GM19025 (cell line): ENCODE measurements around the gene PAN2.
"Not testable (repeated sequence)": the region's sequence is repeated elsewhere in the genome, so short reads cannot be mapped to it uniquely, and the experiment has no call there.

ENCODE experiments used
- ATAC-seq: cut with Tn5 transposase; IDR thresholded peaks from one replicate; pipeline ENCODE4 v1.9.1; 2021; ENCODE audit warnings: mild to moderate bottlenecking, low read depth, moderate library complexity; ENCODE audit not compliant: unreplicated experiment

PAN2 gene

DNA sequence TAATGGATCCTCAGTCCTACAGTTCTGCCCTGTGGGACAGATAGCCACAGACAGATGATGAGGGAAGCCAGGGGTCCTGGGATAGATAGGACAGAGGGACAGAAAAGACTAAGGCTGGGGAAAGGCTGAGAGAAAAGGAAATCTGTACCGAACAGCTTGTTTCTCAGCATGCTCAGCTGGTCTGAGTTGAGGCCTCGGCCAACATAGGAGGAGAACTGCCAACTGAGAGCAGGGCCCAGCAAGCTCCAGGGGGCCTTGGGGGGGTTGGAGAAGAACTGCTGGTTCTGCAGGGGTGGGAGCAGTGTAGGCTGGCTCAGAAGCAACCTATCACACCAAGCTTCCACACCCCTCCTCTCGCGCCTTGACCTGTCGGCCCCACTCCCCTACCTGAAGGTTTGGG, 15.0 kb upstream of the PAN2 start:
- ATAC-seq, result no peak

- not testable (repeated sequence) for ATAC-seq
Observed at GRCh38 chr12:56347255-56347654, 13.5 kb upstream of the PAN2 start.

DNA sequence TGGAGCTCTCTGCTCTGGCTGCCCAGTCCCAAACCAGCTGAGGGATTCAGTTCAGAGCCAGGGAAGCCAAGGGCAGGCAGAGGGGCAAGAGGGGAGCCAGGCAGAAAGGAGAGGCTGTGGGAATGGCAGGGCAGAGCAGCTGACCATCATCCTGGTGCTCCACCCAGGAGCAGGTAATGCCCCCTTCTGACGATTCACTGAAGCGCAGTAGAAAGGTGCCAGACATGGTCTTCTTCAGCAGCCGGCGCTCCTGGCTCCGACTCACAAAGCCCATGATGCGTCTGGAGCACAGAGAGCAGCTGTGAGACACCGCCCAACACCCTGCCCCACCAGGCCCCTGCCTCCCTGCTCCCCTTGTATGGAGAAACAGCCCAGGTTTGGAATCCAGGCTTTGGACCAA, 12.9 kb upstream of the PAN2 start:
- ATAC-seq, result no peak

DNA sequence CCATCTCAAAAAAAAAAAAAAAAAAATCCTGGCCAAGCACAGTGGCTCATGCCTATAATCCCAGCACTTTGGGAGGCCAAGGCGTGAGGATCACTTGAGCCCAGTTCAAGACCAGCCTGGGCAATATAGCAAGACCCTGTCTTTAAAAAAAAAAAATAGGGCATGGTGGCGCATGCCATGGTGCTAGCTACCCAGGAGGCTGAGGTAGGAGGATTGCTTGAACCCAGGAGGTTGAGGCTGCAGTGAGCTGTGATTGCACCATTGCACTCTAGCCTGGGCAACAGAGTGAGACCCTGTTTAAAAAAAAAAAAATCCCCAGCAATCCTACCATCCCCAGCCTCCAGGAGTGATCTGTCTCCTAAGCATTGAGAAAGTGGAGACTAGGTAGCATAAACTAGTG, 8.5 kb upstream of the PAN2 start:
- not testable (repeated sequence) for ATAC-seq

DNA sequence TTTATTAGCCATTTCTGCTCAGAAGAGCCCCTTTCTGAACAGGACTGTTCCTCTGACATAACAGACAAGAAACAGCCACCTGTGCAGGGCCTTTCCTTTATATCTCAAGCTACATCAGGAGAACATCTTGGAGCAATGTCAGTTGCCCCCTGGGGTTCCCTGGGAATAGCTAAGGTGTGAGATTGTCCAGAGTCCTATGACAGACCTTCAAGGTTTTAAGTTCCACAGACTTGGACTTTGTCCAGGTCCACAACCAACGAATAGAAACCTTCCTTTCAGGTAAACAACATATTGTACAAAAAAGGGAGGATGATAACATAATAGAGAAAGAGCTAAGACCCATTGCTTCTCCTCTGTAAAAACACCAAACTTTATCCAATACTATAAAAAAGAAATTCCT, 7.8 kb upstream of the PAN2 start:
- no peak for ATAC-seq

DNA sequence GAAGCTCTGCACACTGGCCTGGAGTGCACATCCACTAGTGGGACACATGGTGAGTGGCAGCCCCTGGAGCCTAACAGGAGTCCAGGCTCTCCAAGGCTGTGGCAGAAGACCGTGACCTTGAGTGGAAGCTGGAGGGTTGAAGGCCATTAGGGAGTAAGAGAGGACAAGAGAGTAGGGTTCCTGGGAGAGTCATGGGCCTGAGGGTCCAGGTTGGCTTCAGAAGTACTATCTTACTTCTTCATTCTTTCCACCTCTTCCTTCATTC, 5.3 kb upstream of the PAN2 start:
- no peak for ATAC-seq

GRCh38 chr12:56338308-56339157, 4.7 kb upstream of the PAN2 start, which contains the start of gene IL23A:
TSS of gene IL23A (plus strand) at chr12:56338884. CDS start at chr12:56339045, 161 bp downstream.
- ATAC-seq, result no peak

DNA sequence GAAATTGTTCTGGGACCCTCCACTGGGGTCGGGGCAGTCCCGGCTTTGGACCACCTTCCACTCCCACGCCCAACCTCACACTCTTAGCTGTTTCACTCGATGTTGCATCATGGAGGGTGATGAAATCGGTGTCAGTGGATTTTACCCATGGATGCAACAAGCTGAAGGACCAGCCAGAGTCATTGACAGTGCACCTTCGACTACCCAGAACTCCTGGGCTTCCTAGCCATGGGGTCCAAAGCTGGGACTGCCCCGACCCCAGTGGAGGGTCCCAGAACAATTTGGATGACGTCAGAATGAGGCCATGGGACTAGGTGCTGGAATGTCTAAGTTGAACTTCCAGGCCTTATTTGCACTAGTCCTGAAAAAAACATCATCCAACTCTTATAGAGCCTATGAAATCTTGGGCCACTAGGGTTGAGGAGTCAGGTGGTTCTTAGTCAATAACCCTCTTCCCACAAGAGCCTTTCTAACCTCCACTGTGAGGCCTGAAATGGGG, 4.0 kb upstream of the PAN2 start:
- no peak for ATAC-seq

- ATAC-seq, result no peak
Observed at GRCh38 chr12:56336361-56337167, 2.8 kb upstream of the PAN2 start.

GRCh38 chr12:56335527-56335926, 1.7 kb upstream of the PAN2 start:
- not testable (repeated sequence) for ATAC-seq

- no peak for ATAC-seq
Observed at GRCh38 chr12:56334490-56334793, 642 bp upstream of the PAN2 start.

GRCh38 chr12:56333197-56333678, 562 bp downstream of the PAN2 start:
- ATAC-seq, result no peak

GRCh38 chr12:56332512-56333196, 1.1 kb downstream of the PAN2 start:
- ATAC-seq, result no peak

GRCh38 chr12:56330936-56331490, 2.8 kb downstream of the PAN2 start:
- no peak for ATAC-seq

DNA sequence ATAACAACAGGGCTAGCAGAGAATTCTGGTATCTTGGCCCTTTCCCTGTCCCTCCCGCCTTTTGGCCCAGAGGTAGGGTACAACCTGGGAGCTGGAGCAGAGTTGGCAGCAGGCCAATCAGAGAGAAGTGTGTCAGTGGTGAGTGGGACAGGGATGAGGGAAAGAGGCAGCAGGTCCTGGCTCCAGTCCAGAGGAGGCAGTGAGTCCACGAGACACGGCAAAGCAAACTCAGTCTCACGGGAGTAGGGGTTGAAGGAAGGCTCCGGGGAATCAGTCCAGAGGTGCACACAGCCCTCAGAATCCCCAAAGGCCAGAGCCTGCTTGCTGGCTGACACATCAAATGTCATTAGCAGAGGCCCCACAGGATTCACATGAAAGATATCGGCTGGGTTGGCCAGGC, 7.3 kb downstream of the PAN2 start:
- ATAC-seq, result no peak

DNA sequence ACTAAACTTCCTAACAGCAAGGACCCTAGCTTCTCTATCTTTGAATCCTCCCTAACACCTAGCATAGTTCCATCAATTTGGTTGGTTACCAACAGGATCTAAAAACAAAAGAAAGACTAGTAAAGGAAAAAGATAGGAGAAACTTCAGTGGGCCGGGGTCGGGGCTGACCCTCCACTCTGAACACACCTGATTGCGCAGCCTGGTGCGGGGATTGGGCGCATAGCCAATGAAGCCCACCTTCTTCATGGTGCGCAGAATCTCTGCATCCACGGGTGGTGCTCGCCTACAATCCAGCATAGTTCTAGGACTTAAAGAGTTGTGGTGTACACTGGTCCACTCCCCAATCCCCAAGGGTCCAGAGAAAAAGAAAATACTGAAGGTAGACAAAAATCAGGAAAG, 7.7 kb downstream of the PAN2 start:
- ATAC-seq, result no peak

GRCh38 chr12:56324206-56324605, 9.6 kb downstream of the PAN2 start:
- ATAC-seq, result no peak

DNA sequence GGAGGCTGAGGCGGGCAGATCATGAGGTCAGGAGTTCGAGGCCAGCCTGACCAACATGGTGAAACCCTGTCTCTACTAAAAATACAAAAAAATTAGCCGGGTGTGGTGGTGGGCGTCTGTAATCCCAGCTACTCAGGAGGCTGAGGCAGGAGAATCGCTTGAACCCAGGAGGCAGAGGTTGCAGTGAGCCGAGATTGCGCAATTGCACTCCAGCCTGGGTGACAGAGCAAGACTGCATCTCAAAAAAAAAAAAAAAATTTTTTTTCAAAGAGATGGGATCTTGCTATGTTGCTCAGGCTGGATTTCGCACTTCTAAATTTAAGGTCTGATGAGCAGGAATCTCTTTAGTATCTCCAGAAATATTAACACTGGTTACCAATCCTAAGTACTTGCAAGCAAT, 12.2 kb downstream of the PAN2 start:
- ATAC-seq, result not testable (repeated sequence)

- ATAC-seq, result no peak
Observed at GRCh38 chr12:56321027-56321426, 12.8 kb downstream of the PAN2 start.

DNA sequence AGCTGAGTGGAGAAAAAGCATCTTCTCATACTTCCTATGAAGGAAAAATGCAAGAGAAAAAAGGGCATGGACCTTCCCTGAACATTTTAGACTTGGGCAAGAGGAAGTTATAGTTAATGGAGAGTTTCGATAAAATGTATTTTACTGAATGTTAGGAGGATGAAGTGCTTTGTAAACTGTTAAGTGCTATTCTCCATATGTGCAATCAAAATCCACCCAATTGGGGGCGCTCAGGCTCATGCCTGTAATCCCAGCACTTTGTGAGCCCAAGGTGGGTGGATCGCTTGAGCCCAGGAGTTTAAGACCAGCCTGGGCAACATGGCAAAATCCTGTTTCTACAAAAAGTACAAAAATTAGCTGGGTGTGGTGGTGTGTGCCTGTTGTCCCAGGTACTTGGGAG, 16.1 kb downstream of the PAN2 start:
- no peak for ATAC-seq
